Osteocyte (in vitro differentiated cells): ENCODE results near the gene PADI4. TPM values are rescaled to one million over a fixed set of nuclear protein-coding genes. Genes with fewer than 3 reads are reported as not detected.

ENCODE experiments used
- DNase-seq: peaks from one replicate; pipeline ENCODE4 v3.0.0; 2021; ENCODE audit warnings: mixed read lengths; ENCODE audit not compliant: unreplicated experiment; ENCODE audit errors: extremely low spot score
- H3K27ac Mint-ChIP-seq: one replicate; pipeline ENCODE4 v1.8.0; 2021; ENCODE audit warnings: mild to moderate bottlenecking, mixed read lengths; ENCODE audit not compliant: unreplicated experiment
- H3K27me3 Mint-ChIP-seq: one replicate; pipeline ENCODE4 v1.8.0; 2021; ENCODE audit warnings: mixed read lengths; ENCODE audit not compliant: unreplicated experiment
- H3K36me3 Mint-ChIP-seq: one replicate; pipeline ENCODE4 v1.8.0; 2021; ENCODE audit warnings: mixed read lengths; ENCODE audit not compliant: unreplicated experiment
- H3K4me1 Mint-ChIP-seq: one replicate; pipeline ENCODE4 v1.8.0; 2021; ENCODE audit warnings: mixed read lengths; ENCODE audit not compliant: unreplicated experiment
- H3K4me3 Mint-ChIP-seq: one replicate; pipeline ENCODE4 v1.8.0; 2021; ENCODE audit warnings: mild to moderate bottlenecking, moderate library complexity, mixed read lengths; ENCODE audit not compliant: unreplicated experiment
- H3K9me3 Mint-ChIP-seq: one replicate; pipeline ENCODE4 v1.8.0; 2021; ENCODE audit warnings: mixed read lengths; ENCODE audit not compliant: unreplicated experiment
- CTCF ChIP-seq: fragments of 200-600 bp; sonication (generic); IDR thresholded peaks from 2 replicates; pipeline ENCODE4 v1.5.0; 2021; ENCODE audit warnings: antibody characterized with exemption, mild to moderate bottlenecking, moderate library complexity
- total RNA-seq: library from RNA; stranded (reverse); gene quantifications from 2 replicates; pipeline ENCODE4 v1.2.1, GENCODE V29; 2021

The PADI4 gene
- total RNA-seq, 1 donor from 2014 or later, result not detected

- Mint-ChIP-seq H3K4me3 (no peak overlapping the region), H3K36me3 (no peaks in the 10 kb centered on the region), H3K4me1 (no peaks in the 10 kb centered on the region), H3K27ac (no peak overlapping the region), H3K27me3 (peaks cover 11% of the 10 kb centered on the region), H3K9me3 (no peaks in the 10 kb centered on the region)
- no peak for TF ChIP-seq CTCF
- DNase-seq, result no peak
These were observed 48.5 kb downstream of the PADI4 start for GRCh38 chr1:17356387-17357026.

- Mint-ChIP-seq H3K27ac (no peak overlapping the region), H3K27me3 (no peaks in the 10 kb centered on the region), H3K4me3 (no peak overlapping the region), H3K9me3 (no peaks in the 10 kb centered on the region), H3K36me3 (no peaks in the 10 kb centered on the region), H3K4me1 (no peaks in the 10 kb centered on the region)
- DNase-seq, result no peak
- no peak for TF ChIP-seq CTCF
These were observed 50.6 kb downstream of the PADI4 start for GRCh38 chr1:17358557-17358956.

GRCh38 chr1:17359031-17359430 lies 51.0 kb downstream of the PADI4 start:
- no peak for DNase-seq
- no peak for TF ChIP-seq CTCF
- no peak overlapping the region for H3K27ac Mint-ChIP-seq
- H3K4me3 Mint-ChIP-seq, result no peak overlapping the region
- no peaks in the 10 kb centered on the region for H3K36me3 Mint-ChIP-seq
- no peaks in the 10 kb centered on the region for H3K9me3 Mint-ChIP-seq
- no peaks in the 10 kb centered on the region for H3K4me1 Mint-ChIP-seq
- peaks cover 4% of the 10 kb centered on the region for H3K27me3 Mint-ChIP-seq

GRCh38 chr1:17359808-17360207 lies 51.8 kb downstream of the PADI4 start:
- Mint-ChIP-seq H3K27me3 (peaks cover 4% of the 10 kb centered on the region), H3K4me1 (no peaks in the 10 kb centered on the region), H3K27ac (no peak overlapping the region), H3K9me3 (no peaks in the 10 kb centered on the region), H3K4me3 (no peak overlapping the region), H3K36me3 (no peaks in the 10 kb centered on the region)
- no peak for DNase-seq
- no peak for TF ChIP-seq CTCF

- no peaks in the 10 kb centered on the region for H3K4me1 Mint-ChIP-seq
- peaks cover 4% of the 10 kb centered on the region for H3K27me3 Mint-ChIP-seq
- no peak overlapping the region for H3K27ac Mint-ChIP-seq
- no peaks in the 10 kb centered on the region for H3K36me3 Mint-ChIP-seq
- DNase-seq, result no peak
- H3K4me3 Mint-ChIP-seq, result no peak overlapping the region
- no peak for TF ChIP-seq CTCF
- no peaks in the 10 kb centered on the region for H3K9me3 Mint-ChIP-seq
These were observed 52.4 kb downstream of the PADI4 start for GRCh38 chr1:17360272-17360956.
